ENCODE results near the gene PRDM7.

DNA sequence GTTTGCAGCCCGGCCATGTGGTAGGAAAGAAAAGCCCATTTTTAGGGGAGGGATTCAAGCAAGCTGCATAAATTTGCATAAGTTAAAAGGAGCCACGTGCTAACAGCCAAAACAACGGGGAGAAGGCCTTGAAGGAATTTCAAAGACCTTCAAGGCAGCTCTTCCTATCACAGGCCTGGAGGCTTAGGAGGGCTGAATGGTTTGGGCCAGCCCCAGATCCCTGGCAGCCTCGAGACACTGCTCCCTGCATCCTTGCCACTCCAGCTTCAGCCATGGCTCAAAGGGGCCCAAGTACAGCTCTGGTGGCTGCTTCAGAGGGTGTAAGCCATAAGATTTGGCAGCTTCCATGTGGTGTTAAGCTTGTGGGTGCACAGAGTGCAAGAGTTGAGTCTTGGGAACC is 22.6 kb downstream of the PRDM7 start:
- TF ChIP-seq POLR2A (IDR thresholded peaks at IDR 0.05; ENCODE audit: low read length) (no peak), GATA1 (IDR thresholded peaks at IDR 0.05; ENCODE audit: low read depth, low read length) (no peak)
